Epidermal melanocyte (primary cell): Measurements from ENCODE around the gene PSPH.

ENCODE experiments used
- DNase-seq: peaks from one replicate; pipeline ENCODE4 v3.0.0; 2011; ENCODE audit warnings: low spot score; ENCODE audit not compliant: insufficient read length

The PSPH gene

GRCh38 chr7:56007167-56007652, 44.0 kb downstream of the PSPH start:
- no peak for DNase-seq

- no peak for DNase-seq
Measured at GRCh38 chr7:56003749-56004148, 47.5 kb downstream of the PSPH start.

GRCh38 chr7:55996856-55997500, 54.3 kb downstream of the PSPH start:
- DNase-seq: no peak

GRCh38 chr7:55992346-55992745, 58.9 kb downstream of the PSPH start:
- no peak for DNase-seq

- DNase-seq: no peak
Measured at GRCh38 chr7:55983537-55983936, 67.7 kb downstream of the PSPH start.

- DNase-seq: no peak
Measured at GRCh38 chr7:55980266-55980665, 71.0 kb downstream of the PSPH start.

GRCh38 chr7:55977831-55978230, 73.4 kb downstream of the PSPH start:
- DNase-seq: peak; percentile 32

GRCh38 chr7:55975988-55976633, 75.1 kb downstream of the PSPH start:
- no peak for DNase-seq

- DNase-seq: no peak
Measured at GRCh38 chr7:55973747-55974250, 77.4 kb downstream of the PSPH start.

GRCh38 chr7:55970978-55971377, 80.3 kb downstream of the PSPH start:
- no peak for DNase-seq

- no peak for DNase-seq
Measured at GRCh38 chr7:55970561-55970960, 80.7 kb downstream of the PSPH start.

- no peak for DNase-seq
Measured at GRCh38 chr7:55969391-55969790, 81.9 kb downstream of the PSPH start.

- DNase-seq: no peak
Measured at GRCh38 chr7:55966851-55967250, 84.4 kb downstream of the PSPH start.

- DNase-seq: no peak
Measured at GRCh38 chr7:55965805-55966421, 85.3 kb downstream of the PSPH start.

- DNase-seq: peak; percentile 22
Measured at GRCh38 chr7:55965100-55965470, 86.2 kb downstream of the PSPH start.

- DNase-seq: peak; percentile 37
Measured at GRCh38 chr7:55964261-55965099, 86.8 kb downstream of the PSPH start, which contains the start of gene NIPSNAP2. Gene NIPSNAP2, plus strand, starts transcription at chr7:55964585. Its CDS starts 25 bp downstream, at chr7:55964610.

- DNase-seq: no peak
Measured at GRCh38 chr7:55963584-55964168, 87.6 kb downstream of the PSPH start.

- DNase-seq: no peak
Measured at GRCh38 chr7:55962014-55962413, 89.2 kb downstream of the PSPH start.
